Iris pigment epithelial cell (primary cell): ENCODE measurements around the gene IL1RAPL1.

Experiments
- DNase-seq: peaks from one replicate; pipeline ENCODE4 v3.0.0-alpha.2; 2011; ENCODE audit warnings: low read depth

The IL1RAPL1 gene

DNA sequence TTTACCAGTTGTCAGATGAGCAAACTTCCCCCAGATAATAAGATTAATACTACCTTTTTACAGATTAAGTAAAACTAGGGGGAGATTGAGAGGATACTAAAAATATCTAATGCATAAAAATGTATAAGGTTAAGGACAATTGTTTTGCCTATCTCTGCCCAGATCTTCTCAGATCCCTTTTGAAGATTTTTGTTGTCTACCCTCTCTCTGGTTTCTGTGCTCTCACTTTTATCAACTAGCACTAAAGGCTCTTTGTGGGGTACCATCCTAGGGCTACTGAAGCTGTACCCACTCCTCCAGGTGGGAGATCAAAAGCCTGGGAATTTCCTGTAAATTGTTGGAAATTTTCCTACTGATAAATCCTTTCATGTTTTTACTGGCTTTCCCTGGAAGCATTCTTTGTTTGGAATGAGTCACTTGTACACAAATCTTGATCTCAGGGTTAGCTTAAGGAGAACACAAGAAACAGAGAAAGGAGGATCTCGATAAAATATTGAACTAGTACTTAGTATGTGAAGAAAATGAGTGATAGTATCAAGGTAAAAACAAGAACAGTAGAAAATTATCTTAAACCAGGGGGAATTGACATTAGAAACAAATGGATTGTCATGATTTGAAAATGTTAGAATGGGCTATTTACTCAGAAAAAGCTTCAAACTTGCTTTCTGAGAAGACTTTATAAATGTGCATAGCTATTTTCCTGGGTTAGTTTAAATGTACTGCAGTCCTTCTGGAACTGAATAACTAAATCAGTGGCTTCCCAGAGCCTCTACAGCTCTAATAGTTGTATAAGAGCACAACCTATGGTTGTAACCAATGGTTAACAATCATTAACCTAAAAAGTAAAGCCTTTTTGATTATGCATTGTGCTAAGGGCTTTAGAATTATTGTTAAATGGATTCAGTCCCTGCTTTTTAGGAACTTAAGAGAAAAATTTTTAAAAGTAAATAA, 948.2 kb downstream of the IL1RAPL1 start:
- DNase-seq, result peak; percentile 34

- DNase-seq, result no peak
Measured at GRCh38 chrX:29541038-29541437, 953.8 kb downstream of the IL1RAPL1 start.

GRCh38 chrX:29542152-29542551, 954.9 kb downstream of the IL1RAPL1 start:
- DNase-seq, result no peak

DNA sequence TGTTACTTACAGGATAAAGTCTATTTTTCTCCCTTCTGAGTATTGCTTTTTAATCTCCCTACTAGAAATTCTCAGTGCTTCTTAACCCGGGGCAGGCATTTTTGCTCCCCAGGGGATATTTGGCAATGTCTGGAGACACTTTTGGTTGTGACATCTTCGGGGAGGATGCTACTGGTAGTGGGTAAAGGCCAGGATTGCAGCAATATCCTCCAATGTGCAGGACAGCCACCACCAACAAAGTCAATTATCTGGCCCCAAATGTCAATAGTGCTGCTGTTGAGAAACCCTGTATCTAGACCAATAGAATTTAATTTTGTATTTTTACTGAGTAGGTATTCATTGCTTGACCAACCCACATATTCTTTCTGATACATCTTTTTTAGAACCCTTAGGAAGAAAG, 958.6 kb downstream of the IL1RAPL1 start:
- no peak for DNase-seq

DNA sequence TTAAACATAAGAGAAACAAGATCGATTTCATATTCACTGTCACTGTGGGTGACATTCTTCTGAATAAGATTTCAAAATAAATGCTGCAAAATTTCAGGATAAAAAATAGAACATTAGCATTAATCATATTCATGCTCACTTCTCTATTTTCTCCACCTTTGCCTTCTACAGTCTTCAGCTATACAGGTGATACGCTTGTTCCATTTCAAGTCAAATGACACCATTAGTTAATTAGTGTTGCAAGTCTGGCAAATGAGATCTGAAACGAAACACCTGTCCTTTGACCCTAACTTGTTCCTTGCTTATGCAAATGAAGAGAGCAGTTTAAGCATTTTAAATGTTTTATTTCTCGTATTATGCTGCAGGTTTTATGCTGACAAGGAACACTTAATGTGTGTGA, 960.6 kb downstream of the IL1RAPL1 start:
- DNase-seq, result no peak

DNA sequence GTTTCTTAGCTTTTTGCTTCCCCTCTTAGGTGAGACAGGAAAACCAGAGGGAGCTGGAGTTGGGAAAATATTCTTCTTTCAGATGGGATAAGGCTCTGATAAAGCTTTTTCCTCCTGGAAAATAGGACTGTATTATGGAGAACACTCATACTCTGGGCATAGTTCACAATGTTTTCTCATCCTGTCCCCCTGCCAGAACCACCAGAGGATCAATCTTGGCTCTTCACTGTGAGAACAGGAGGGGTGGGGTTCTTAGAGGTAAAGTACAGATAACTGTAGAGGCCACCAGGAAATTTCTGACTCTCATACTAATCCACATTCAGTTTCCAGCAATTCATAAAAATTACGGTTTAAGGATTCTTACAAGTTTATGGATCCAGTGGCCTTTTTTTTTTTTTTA, 966.3 kb downstream of the IL1RAPL1 start:
- DNase-seq, result no peak

DNA sequence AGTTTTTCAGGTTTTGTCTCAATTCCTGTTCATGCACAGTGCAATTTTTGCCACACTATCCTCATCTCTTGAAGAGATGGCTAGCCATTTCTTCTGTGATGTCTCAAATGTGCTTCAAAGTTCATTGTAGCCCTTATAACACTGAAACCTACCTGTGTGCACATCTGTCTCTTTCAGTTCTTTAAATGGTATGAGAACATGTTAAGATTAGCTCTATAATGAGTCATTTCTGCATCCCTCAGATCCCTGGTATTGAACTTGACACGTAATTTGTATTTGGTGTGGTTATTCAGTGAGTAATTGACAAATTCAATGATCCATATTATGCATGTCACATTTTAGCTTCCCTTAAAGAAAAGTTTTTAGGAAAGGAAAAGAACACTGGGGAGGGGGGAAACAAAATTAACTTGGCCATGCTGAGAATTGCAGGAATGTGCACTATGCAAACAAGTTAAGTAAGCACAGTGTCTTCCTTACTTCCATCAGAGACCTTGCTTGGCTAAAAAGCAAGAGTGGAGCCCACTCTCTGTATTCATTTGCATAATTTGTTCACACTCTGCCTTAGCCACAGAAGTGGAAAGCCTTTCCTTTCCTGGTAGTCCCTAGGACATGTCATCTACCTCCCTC, 968.3 kb downstream of the IL1RAPL1 start:
- no peak for DNase-seq

DNA sequence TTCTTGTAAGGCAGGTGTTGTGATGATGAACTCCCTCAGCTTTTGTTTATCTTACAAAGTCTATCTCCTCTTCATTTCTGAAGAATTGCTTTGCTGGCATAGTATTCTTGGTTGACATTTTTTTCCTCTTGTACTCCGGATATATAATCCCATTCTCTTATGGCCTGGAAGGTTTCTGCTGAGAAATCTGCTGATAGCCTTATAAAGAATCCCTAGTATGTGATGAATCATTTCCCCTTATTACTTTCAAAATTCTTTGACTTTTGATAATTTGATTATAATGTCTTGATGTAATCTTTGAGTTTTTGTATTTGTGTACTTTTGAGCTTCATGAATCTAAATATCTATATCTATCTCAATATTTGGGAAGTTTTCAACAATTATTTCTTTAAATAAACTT, 972.8 kb downstream of the IL1RAPL1 start:
- DNase-seq, result no peak

DNA sequence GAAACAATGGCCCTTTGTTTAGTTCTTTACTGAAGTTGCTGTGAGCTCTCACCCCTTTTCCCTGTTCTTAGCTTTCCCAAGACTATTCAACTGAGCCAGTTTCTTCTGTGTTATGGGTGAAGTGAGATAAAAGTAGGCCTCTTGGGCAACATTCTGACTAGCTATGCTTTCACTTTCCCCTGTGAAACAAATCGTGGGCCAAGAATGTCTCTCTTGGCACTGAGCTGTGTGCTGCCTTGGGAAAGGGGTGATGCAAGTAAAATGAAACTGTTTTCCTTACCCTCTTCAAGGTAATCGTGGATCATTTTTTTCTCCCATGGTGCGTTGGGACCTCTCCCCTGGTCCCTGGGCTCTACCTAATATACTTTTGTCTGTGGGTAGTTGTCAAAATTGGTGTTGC, 974.2 kb downstream of the IL1RAPL1 start:
- peak; percentile 53 for DNase-seq

DNA sequence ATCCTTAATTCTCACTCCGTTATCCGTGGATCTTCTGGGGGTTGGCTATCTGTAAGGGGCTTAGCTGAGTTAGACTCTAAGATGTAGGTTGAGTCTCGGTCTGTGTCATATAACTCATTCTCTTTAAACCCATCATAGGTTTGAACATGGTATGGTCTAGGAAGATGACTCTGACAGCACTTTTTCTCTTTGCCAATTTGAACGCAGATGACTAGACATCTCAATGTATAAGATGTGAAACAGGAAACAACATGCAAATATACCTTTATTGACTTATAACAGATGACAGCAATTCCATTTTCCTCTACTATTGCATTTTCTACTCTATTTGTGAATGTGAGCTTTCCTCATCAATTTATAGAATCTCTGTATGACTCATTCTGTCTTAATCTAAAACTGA, 993.3 kb downstream of the IL1RAPL1 start:
- no peak for DNase-seq

GRCh38 chrX:29581223-29581622, 994.0 kb downstream of the IL1RAPL1 start:
- no peak for DNase-seq

DNA sequence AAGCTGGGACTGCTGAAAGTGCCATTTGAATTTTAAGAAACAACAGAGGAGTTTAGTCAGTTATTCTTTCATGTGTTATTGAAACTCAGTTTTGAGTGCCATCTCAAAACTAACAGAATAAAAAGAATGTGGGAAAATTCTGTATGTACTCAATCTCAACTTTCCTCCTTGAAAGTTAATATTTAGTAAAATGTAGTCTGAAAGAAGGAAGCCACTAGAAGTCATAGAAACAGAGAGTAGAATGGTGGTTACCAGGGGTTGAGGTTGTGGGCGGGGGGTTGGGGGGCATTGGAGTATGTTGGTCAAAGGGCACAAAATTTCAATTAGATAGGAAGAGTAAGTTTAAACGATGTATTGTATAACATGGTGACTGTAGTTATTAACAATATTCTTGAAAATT, 999.9 kb downstream of the IL1RAPL1 start:
- DNase-seq, result no peak

GRCh38 chrX:29590921-29591320, 1003.7 kb downstream of the IL1RAPL1 start:
- DNase-seq, result no peak

DNA sequence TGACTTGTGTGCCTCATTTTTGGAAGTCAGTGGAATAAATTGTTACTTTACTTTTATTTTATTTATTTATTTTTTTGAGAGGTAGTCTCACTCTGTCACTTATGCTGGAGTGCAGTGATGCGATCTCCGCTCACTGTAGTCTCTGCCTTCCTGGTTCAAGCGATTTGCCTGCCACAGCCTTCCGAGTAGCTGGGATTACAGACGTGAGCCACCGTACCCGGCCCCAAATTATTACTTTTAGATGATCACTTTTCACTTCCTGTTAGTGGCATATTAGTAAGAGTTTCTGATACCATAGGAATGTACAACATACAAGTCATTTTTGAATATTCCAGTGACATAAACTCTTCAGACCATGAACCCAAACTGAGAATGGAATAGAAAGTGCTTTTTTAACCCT, 1017.1 kb downstream of the IL1RAPL1 start:
- no peak for DNase-seq

DNA sequence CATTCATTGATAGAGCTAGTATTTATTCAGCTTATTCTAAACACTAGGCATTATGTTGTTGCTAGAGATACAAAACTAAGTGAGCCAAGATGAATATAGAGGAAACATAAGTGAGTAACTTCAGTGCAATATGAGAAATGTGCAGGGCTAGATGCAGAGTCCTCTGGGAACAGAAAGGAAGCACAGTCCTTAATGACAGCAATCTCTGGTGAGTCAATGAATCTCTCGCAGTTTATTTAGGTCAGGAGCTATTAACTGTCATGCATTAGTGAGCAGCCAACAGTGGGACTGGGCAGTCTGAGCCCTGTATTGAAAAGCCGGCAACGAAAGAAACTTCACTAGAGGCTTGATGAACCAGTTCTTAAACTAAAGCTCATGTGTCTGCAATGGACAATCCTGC, 1030.0 kb downstream of the IL1RAPL1 start:
- DNase-seq, result peak; percentile 53

DNA sequence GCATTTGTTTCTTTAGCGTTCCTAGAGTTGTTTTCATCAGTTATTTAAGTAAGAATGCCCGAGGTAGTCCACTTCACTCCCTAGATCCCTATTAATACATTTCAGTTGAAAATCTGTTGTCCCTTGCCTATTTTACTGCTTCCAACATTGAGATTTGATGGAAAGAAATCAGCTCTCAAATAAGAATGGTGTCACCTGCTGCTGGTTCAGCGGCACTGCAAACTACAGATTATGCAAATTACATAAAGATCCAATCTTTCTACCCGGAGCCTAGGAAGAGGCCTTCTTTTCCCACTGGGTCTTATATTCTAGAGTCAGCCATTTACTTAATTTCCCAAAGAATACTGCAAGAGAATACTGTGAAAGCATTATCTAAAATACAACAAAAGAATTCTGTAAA, 1030.5 kb downstream of the IL1RAPL1 start:
- peak; percentile 1 for DNase-seq

DNA sequence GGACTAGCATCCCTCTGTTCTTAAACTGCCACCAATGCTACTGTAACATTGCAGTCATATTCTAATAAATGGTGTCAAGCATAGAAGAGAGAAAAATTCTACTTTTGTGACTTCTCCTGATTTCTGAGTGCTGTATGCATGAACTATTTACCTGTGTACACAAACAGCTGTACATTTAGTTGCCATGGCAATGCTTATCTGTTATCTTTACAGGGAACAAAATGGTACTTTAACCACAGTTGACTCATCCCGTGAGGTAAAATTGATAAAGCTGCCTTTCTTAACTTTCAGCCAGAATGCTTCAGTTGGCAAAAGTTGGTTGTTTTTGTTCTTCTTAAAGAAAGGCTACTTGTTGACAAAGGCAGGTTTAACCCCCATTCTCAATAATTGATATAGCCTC, 1040.6 kb downstream of the IL1RAPL1 start:
- DNase-seq, result peak; percentile 12

- peak; percentile 8 for DNase-seq
Measured at GRCh38 chrX:29634516-29634915, 1047.3 kb downstream of the IL1RAPL1 start.

- DNase-seq, result no peak
Measured at GRCh38 chrX:29636331-29636730, 1049.1 kb downstream of the IL1RAPL1 start.

DNA sequence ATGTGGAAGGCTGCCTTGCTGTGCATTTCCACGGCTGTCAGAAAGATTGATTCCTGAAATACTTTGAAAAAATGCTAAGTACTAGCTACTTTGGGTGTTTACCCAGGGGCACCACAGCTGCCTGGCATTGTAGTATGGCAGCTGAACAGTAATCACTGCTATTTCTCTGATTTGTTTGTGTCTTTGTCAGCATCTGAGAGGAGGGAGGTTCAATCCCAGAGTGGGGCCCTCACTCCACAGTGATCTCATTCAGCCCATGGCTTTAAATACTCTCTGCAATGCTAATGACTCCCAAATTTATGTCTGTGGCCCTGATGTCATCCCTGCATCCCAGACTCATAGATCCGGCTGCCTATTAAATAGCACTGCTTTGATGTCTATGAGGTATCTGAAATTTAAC, 1052.9 kb downstream of the IL1RAPL1 start:
- no peak for DNase-seq

DNA sequence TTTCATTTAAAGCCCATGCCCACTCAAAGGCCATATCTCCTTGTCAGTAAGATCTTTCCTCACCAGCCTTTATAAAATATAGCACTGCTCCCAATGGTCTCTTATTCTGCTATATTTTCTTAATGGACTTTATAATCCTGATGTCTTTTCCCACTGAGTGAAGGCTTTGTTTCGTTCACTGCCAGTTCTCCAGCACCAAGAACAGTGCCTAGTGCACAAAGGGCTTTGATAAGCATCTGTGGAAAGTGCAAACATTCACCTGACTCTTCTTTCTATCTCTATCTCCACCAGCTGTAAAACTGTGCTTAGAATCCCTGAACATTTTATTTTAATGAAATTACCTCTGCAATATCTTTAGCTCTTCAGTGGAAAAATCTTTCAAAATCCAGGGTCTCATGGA, 1054.2 kb downstream of the IL1RAPL1 start:
- DNase-seq, result no peak

DNA sequence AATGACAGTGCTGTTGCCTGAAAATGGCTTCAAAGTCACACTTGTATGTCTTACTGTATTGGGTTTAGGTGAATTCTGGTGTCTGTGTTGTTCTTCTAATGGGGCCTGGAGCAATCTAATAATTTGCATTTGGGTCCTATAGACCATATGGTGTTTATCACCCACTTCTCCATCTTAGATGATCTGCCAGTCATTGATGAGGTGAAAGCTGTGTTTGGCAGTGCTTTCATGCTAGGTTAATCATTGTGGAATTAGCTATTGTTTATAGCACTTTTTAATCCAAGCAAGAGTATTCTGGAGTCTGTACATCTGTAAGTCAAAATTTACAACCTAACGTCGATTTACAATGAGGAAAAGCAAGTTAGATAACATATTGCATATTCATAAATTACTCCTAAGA, 1055.9 kb downstream of the IL1RAPL1 start:
- no peak for DNase-seq

GRCh38 chrX:29648161-29648560, 1060.9 kb downstream of the IL1RAPL1 start:
- no peak for DNase-seq

GRCh38 chrX:29652484-29652883, 1065.2 kb downstream of the IL1RAPL1 start:
- peak; percentile 85 for DNase-seq
